GM12878 (cell line): Measurements from ENCODE around the gene AK4.

Experiments
- CREM ChIP-seq: IDR thresholded peaks from 2 replicates; pipeline ENCODE4 v1.6.1; 2014; ENCODE audit warnings: antibody characterized with exemption, low read depth
- EP300 ChIP-seq, 2 experiments: fragments of 150-350 bp in 1 of 2; IDR thresholded peaks; 2 replicates each; pipeline ENCODE4 v1.6.1; 2011 to 2012; ENCODE audit warnings: low read depth in 2 of 2, low read length in 2 of 2, borderline replicate concordance in 1 of 2, improper control_type of control experiment in 1 of 2, inconsistent platforms in 1 of 2; ENCODE audit not compliant: control insufficient read depth in 1 of 2
- RCOR1 ChIP-seq: conservative IDR thresholded peaks from 2 replicates; pipeline ENCODE4 v1.6.1; 2012; ENCODE audit warnings: low read depth, low read length, improper control_type of control experiment
- SIN3A ChIP-seq: IDR thresholded peaks from 2 replicates; pipeline ENCODE4 v1.6.1; 2012; ENCODE audit warnings: low read depth, low read length, improper control_type of control experiment
- TAF1 ChIP-seq: IDR thresholded peaks from 2 replicates; pipeline ENCODE4 v1.6.1; 2011; ENCODE audit warnings: mild to moderate bottlenecking, low read depth, low read length, borderline replicate concordance
- TF ChIP-seq, protein P1 (sequence below), 3 experiments: IDR thresholded peaks in 2 of 3; conservative IDR thresholded peaks in 1 of 3; 2 replicates each; pipeline ENCODE4 v1.5.1; 2011; ENCODE audit warnings: low read depth in 3 of 3, low read length in 3 of 3, mild to moderate bottlenecking in 3 of 3, control low read depth in 2 of 3, moderate library complexity in 2 of 3, inconsistent platforms in 1 of 3, mixed read lengths in 1 of 3; ENCODE audit not compliant: control insufficient read depth in 2 of 3, insufficient read depth in 1 of 3; ENCODE audit errors: extremely low read depth in 1 of 3

GRCh38 chr1:65104854-65105534 is 43.0 kb upstream of the AK4 start:
- TF ChIP-seq SIN3A: no peak
- TF ChIP-seq, protein P1, sequence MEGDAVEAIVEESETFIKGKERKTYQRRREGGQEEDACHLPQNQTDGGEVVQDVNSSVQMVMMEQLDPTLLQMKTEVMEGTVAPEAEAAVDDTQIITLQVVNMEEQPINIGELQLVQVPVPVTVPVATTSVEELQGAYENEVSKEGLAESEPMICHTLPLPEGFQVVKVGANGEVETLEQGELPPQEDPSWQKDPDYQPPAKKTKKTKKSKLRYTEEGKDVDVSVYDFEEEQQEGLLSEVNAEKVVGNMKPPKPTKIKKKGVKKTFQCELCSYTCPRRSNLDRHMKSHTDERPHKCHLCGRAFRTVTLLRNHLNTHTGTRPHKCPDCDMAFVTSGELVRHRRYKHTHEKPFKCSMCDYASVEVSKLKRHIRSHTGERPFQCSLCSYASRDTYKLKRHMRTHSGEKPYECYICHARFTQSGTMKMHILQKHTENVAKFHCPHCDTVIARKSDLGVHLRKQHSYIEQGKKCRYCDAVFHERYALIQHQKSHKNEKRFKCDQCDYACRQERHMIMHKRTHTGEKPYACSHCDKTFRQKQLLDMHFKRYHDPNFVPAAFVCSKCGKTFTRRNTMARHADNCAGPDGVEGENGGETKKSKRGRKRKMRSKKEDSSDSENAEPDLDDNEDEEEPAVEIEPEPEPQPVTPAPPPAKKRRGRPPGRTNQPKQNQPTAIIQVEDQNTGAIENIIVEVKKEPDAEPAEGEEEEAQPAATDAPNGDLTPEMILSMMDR (IDR thresholded peaks at IDR 0.05 in 2 of 3, conservative IDR thresholded peaks at IDR 0.05 in 1 of 3; ENCODE audit: control insufficient read depth in 2 of 3, extremely low read depth in 1 of 3, insufficient read depth in 1 of 3, low read depth in 3 of 3, low read length in 3 of 3): no peak
- TF ChIP-seq TAF1: no peak
- TF ChIP-seq EP300 (IDR thresholded peaks at IDR 0.05; ENCODE audit: borderline replicate concordance in 1 of 2, control insufficient read depth in 1 of 2, low read depth in 2 of 2, low read length in 2 of 2): no peak
- TF ChIP-seq RCOR1: no peak
- no peak for TF ChIP-seq CREM
